HepG2 (cell line): ENCODE results near the gene PGC. TPM values are rescaled to one million over a fixed set of nuclear protein-coding genes. Genes with fewer than 3 reads are reported as not detected.
A peak's percentile ranks its signal among the peaks of the same experiment; 100 is the strongest.

Experiments used
- ATAC-seq: fragments of 200-7000 bp; cut with Tn5 transposase; 3 replicates; pipeline ENCODE4 v1.9.1; 2020; ENCODE audit warnings: mild to moderate bottlenecking, moderate library complexity
- BruUV-seq: library from RNA; stranded (reverse); fragments of 400-500 nt; replicated peaks from 2 replicates; lab custom pipeline; 2021; lab: Mats Ljungman, UMichigan
- CTCF ChIA-PET: fragments of 300-600 bp; formaldehyde crosslinking; extraction: SDS; loops from one replicate; lab custom pipeline; 2021; ENCODE audit warnings: low total read pairs, inconsistent platforms, low intra/inter-chr PET ratio; lab: Yijun Ruan, JAX
- POLR2A ChIA-PET: fragments of 350-600 bp; sonication (Branson Sonifier 250); formaldehyde crosslinking; loops from one replicate; lab custom pipeline; 2020; ENCODE audit warnings: antibody characterized with exemption, inconsistent platforms; lab: Yijun Ruan, JAX
- DNase-seq: peaks from one replicate; pipeline ENCODE4 v3.0.0-alpha.2; 2015; ENCODE audit warnings: low spot score
- FAIRE-seq: peaks from 3 replicates; lab custom pipeline; 2011; peaks lifted over from hg19 to GRCh38; lab: Jason Lieb, UNC
- H2AFZ ChIP-seq: one replicate; pipeline ENCODE4 v1.6.1; 2011; ENCODE audit warnings: low read length, inconsistent platforms
- H3K27ac ChIP-seq: fragments of 300-600 bp; 3 replicates; pipeline ENCODE4 v1.8.0; 2011; ENCODE audit warnings: mixed run types, mild to moderate bottlenecking, mixed read lengths, low read length, inconsistent platforms; ENCODE audit not compliant: insufficient read depth; ENCODE audit errors: extremely low read length
- H3K27me3 ChIP-seq, 2 experiments: fragments of 200-600 bp in 1 of 2; 2 replicates in 1 of 2; 3 replicates in 1 of 2; pipeline versions ENCODE4 v1.6.0 to v1.8.0; 2011; ENCODE audit warnings: low read length in 2 of 2, mild to moderate bottlenecking in 2 of 2, moderate library complexity in 2 of 2, inconsistent platforms in 1 of 2; ENCODE audit not compliant: insufficient read depth in 2 of 2, control insufficient read depth in 1 of 2
- H3K36me3 ChIP-seq, 2 experiments: fragments of 200-600 bp in 1 of 2; replicated peaks in 1 of 2; 2 replicates in 1 of 2; 3 replicates in 1 of 2; pipeline versions ENCODE4 v1.5.1 to v1.8.0; 2011; ENCODE audit warnings: low read length in 2 of 2, inconsistent platforms in 1 of 2; ENCODE audit not compliant: insufficient read depth in 2 of 2, control insufficient read depth in 1 of 2
- H3K4me1 ChIP-seq: 2 replicates; pipeline ENCODE4 v1.5.1; 2012; ENCODE audit warnings: low read length, inconsistent platforms; ENCODE audit not compliant: insufficient read depth
- H3K4me2 ChIP-seq: 2 replicates; pipeline ENCODE4 v1.6.0; 2011; ENCODE audit warnings: low read depth, low read length, inconsistent platforms
- H3K4me3 ChIP-seq, 3 experiments: fragments of 200-600 bp in 1 of 3; sonication (generic), shearing (Covaris generic) in 1 of 3; replicated peaks in 1 of 3; 2 replicates each; pipeline ENCODE4 v1.5.1; 2011 to 2016; ENCODE audit warnings: low read length in 3 of 3, inconsistent platforms in 2 of 3, low read depth in 2 of 3, mild to moderate bottlenecking in 2 of 3, control low read depth in 1 of 3, mixed read lengths in 1 of 3; ENCODE audit not compliant: insufficient read depth in 1 of 3
- H3K79me2 ChIP-seq: one replicate; pipeline ENCODE4 v1.6.1; 2011; ENCODE audit warnings: low read length, inconsistent platforms; ENCODE audit not compliant: insufficient read depth
- H3K9ac ChIP-seq: 2 replicates; pipeline ENCODE4 v1.6.0; 2011; ENCODE audit warnings: mild to moderate bottlenecking, low read depth, low read length, inconsistent platforms; ENCODE audit not compliant: insufficient read depth
- H3K9me3 ChIP-seq: 2 replicates; pipeline ENCODE4 v1.5.1; 2012; ENCODE audit warnings: mild to moderate bottlenecking, low read length
- H4K20me1 ChIP-seq: 2 replicates; pipeline ENCODE4 v1.6.0; 2011; ENCODE audit warnings: inconsistent platforms, mild to moderate bottlenecking, low read length, moderate library complexity; ENCODE audit not compliant: insufficient read depth
- ESRRA ChIP-seq: sonication (generic); formaldehyde crosslinking; IDR thresholded peaks from 2 replicates; pipeline ENCODE4 v1.5.1; 2020; ENCODE audit warnings: mild to moderate bottlenecking, low read depth, missing genetic modification reagents
- ISX ChIP-seq: sonication (generic); formaldehyde crosslinking; conservative IDR thresholded peaks from 2 replicates; pipeline ENCODE4 v1.5.0; 2020; ENCODE audit warnings: missing genetic modification reagents
- KDM2A ChIP-seq: sonication (generic); formaldehyde crosslinking; IDR thresholded peaks from 2 replicates; pipeline ENCODE4 v1.4.0; 2020; ENCODE audit warnings: low read depth, missing genetic modification reagents, borderline replicate concordance
- TBP ChIP-seq: sonication (generic); formaldehyde crosslinking; IDR thresholded peaks from 2 replicates; pipeline ENCODE4 v1.5.0; 2020; ENCODE audit warnings: missing genetic modification reagents
- TGIF2 ChIP-seq: IDR thresholded peaks from 2 replicates; pipeline ENCODE4 v1.6.1; 2016; ENCODE audit warnings: control low read depth, missing compliant biosample characterization
- ZNF326 ChIP-seq: sonication (generic); formaldehyde crosslinking; IDR thresholded peaks from 2 replicates; pipeline ENCODE4 v1.4.0; 2020; ENCODE audit warnings: missing genetic modification reagents, borderline replicate concordance
- ZNF430 ChIP-seq: sonication (generic); formaldehyde crosslinking; IDR thresholded peaks from 2 replicates; pipeline ENCODE4 v1.9.0; 2021; ENCODE audit warnings: mild to moderate bottlenecking, missing genetic modification reagents
- ZNF468 ChIP-seq: sonication (generic); formaldehyde crosslinking; IDR thresholded peaks from 2 replicates; pipeline ENCODE4 v1.8.0; 2022; ENCODE audit warnings: mild to moderate bottlenecking, moderate library complexity, missing genetic modification reagents
- WGBS: methylation state at CpG from one replicate; pipeline ENCODE4 v1.1.6; 2017; ENCODE audit warnings: low lambda C conversion rate; 5-methylcytosine and 5-hydroxymethylcytosine counted together
- in situ Hi-C: cut with HindIII; loops from 2 replicates; pipeline ENCODE4 v1.10.0; 2017; ENCODE audit warnings: low pct_unique_long_range_greater_than_20kb; ENCODE audit not compliant: extremely low pct_ligation_motif_present
- intact Hi-C: fragments of 100-400 bp; cut with micrococcal nuclease; formaldehyde crosslinking; loops from one replicate; pipeline ENCODE4 v1.10.0; 2022; ENCODE audit not compliant: unreplicated experiment
- polyA plus RNA-seq, 8 experiments: library from polyadenylated mRNA; depleted of rRNA in 3 of 8; stranded (reverse) in 7 of 8; unstranded in 1 of 8; fragments of >200 nt; fragmentation: Illumina TruSeq in 4 of 8; extraction: Trizol in 4 of 8; gene quantifications; 2 replicates each; pipeline versions ENCODE4 v1.2.1 to v1.2.3, GENCODE V29; 2011 to 2016; ENCODE audit warnings: low read depth in 4 of 8, missing spikeins in 1 of 8, mixed read lengths in 1 of 8; ENCODE audit not compliant: insufficient read depth in 1 of 8
- total RNA-seq, 5 experiments: library from RNA; depleted of rRNA; stranded (reverse); fragments of >200 nt; fragmentation: Illumina TruSeq; extraction: Trizol; gene quantifications; 2 replicates each; pipeline ENCODE4 v1.2.3, GENCODE V29; 2016; ENCODE audit warnings: low read depth in 1 of 5
- TF ChIP-seq, protein P1 (sequence below): sonication (generic); formaldehyde crosslinking; IDR thresholded peaks from 2 replicates; pipeline ENCODE4 v1.5.0; 2020; ENCODE audit warnings: mild to moderate bottlenecking, missing genetic modification reagents
- TF ChIP-seq, protein P2 (sequence below): sonication (generic); formaldehyde crosslinking; IDR thresholded peaks from 2 replicates; pipeline ENCODE4 v1.4.0; 2020; ENCODE audit warnings: missing genetic modification reagents
- TF ChIP-seq, protein P3 (sequence below): sonication (generic); formaldehyde crosslinking; IDR thresholded peaks from 2 replicates; pipeline ENCODE4 v1.5.0; 2020; ENCODE audit warnings: missing genetic modification reagents

PGC gene
- total and polyA plus RNA-seq, 2 of the 13 experiments (the other 11 are each of a cell fraction or from before 2014, with no cell fraction given) = 426 to 502 TPM

DNA sequence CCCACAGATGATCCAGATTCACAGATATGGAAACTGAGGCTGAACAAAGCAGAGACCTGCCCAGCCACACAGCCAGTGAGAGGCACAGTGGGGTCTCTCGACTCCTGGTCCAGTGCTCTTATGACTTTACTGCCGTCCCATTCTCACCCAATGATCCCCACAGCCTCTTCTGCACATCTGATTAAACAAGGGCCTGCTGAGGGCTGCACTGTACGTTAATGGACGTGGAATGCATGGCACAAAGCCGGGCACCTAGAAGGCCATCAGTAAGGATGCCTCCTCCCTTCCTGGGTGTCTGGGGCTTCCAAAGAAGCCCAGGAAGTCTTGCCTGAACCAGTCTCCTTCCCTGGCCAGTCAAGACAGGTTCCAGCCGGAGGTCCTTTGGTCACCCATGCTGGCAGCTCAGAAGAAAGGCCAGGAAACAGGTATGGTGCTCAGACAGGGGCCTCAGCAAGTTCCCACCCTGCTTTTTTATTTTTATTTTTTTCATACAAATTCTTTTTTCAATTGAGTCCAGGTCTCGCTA lies 15.6 kb downstream of the PGC start:
- H3K9me3 ChIP-seq = no peaks in the 10 kb centered on the region
- H3K4me2 ChIP-seq = no peak overlapping the region
- H3K27me3 ChIP-seq = no peaks in the 10 kb centered on the region; a peak in 1 of 5 replicates
- intact Hi-C loops (no loop called here), in situ Hi-C loops (no loop called here)
- H3K36me3 ChIP-seq = no peaks in the 10 kb centered on the region
- ATAC-seq (no peak), DNase-seq (no peak), FAIRE-seq (no peak)
- TF ChIP-seq, protein P1, sequence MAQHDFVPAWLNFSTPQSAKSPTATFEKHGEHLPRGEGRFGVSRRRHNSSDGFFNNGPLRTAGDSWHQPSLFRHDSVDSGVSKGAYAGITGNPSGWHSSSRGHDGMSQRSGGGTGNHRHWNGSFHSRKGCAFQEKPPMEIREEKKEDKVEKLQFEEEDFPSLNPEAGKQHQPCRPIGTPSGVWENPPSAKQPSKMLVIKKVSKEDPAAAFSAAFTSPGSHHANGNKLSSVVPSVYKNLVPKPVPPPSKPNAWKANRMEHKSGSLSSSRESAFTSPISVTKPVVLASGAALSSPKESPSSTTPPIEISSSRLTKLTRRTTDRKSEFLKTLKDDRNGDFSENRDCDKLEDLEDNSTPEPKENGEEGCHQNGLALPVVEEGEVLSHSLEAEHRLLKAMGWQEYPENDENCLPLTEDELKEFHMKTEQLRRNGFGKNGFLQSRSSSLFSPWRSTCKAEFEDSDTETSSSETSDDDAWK (CRISPR knock-in tag) = no peak
- TF ChIP-seq TGIF2 (CRISPR knock-in tag) = no peak
- H3K27ac ChIP-seq = no peak overlapping the region
- no peak overlapping the region for H3K9ac ChIP-seq
- peaks cover 5% of the 10 kb centered on the region for H3K79me2 ChIP-seq
- no peak overlapping the region for H2AFZ ChIP-seq
- WGBS = over 99% methylated on average over 7 of the region's 7 CpGs
- peaks cover 55% of the 10 kb centered on the region for H3K4me1 ChIP-seq
- POLR2A ChIA-PET = no interaction called here
- BruUV-seq = TSS peak; percentile 32
- no peaks in the 10 kb centered on the region for H4K20me1 ChIP-seq
- CTCF ChIA-PET = no interaction called here
- no peak overlapping the region for H3K4me3 ChIP-seq

DNA sequence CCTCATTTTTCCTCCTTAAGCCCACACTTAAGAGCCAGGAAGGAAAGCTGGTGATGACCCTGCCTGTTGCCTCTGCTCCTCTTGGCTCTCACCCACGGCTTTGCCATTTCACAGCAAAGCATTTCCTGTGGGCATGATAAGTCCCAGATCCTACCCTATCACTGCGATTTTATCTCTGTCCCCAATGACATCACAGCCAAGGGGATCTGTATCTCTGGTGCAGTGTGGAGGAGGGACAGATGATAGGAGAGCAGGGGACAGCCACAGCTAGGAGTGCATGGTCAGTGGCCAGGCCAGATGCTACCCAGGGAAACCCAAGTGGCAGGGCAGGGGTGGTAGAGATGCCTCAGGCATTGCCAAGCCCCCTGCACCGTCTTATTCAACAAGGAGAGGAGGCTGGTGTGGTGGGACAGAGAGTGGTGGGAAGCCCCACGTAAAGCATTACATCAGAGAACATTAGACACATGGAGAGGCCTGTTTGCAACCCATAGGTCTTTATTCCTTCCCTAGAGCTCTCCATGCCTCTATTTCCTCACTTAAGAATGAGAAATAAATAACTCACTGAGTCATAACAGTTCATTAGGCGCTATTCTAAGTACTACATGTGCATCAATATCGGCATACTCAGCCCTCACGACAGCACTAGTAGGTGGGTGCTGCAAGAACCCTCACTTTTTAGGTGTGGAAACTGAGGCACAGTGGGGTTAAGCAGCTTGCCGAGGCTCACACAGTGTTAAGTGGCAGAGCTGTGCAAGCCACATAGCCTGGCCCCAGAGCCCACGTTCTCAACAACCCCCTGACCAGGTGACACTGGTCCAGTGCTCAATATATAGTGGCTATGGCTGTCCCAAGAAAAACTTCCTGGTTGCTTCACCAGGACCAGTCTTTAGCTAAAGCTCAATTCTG lies 16.4 kb downstream of the PGC start:
- CTCF ChIA-PET = no interaction called here
- ATAC-seq = no peak
- TF ChIP-seq KDM2A (CRISPR knock-in tag) = no peak
- no peak for TF ChIP-seq ZNF430
- TF ChIP-seq TBP = no peak
- no peak for TF ChIP-seq ZNF468 (CRISPR knock-in tag)
- TF ChIP-seq, protein P2, sequence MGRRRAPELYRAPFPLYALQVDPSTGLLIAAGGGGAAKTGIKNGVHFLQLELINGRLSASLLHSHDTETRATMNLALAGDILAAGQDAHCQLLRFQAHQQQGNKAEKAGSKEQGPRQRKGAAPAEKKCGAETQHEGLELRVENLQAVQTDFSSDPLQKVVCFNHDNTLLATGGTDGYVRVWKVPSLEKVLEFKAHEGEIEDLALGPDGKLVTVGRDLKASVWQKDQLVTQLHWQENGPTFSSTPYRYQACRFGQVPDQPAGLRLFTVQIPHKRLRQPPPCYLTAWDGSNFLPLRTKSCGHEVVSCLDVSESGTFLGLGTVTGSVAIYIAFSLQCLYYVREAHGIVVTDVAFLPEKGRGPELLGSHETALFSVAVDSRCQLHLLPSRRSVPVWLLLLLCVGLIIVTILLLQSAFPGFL (CRISPR knock-in tag) = no peak
- no peak for TF ChIP-seq ISX (CRISPR knock-in tag)
- no peak for TF ChIP-seq ESRRA (CRISPR knock-in tag)
- no peak for TF ChIP-seq ZNF326 (CRISPR knock-in tag)
- TF ChIP-seq, protein P3, sequence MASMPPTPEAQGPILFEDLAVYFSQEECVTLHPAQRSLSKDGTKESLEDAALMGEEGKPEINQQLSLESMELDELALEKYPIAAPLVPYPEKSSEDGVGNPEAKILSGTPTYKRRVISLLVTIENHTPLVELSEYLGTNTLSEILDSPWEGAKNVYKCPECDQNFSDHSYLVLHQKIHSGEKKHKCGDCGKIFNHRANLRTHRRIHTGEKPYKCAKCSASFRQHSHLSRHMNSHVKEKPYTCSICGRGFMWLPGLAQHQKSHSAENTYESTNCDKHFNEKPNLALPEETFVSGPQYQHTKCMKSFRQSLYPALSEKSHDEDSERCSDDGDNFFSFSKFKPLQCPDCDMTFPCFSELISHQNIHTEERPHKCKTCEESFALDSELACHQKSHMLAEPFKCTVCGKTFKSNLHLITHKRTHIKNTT = no peak

More for the DNA sequence above, 16.4 kb downstream of the PGC start:
- FAIRE-seq = no peak
- no peaks in the 10 kb centered on the region for H4K20me1 ChIP-seq
- POLR2A ChIA-PET = no interaction called here
- intact Hi-C loops = no loop called here
- no peak overlapping the region for H2AFZ ChIP-seq
- DNase-seq = no peak
- no peak overlapping the region for H3K4me2 ChIP-seq
- H3K9me3 ChIP-seq = no peaks in the 10 kb centered on the region
- no peak overlapping the region for H3K9ac ChIP-seq
- no peaks in the 10 kb centered on the region for H3K36me3 ChIP-seq
- H3K27ac ChIP-seq = no peak overlapping the region
- in situ Hi-C loops = no loop called here
- H3K27me3 ChIP-seq = no peaks in the 10 kb centered on the region; a peak in 1 of 5 replicates
- H3K79me2 ChIP-seq = peaks cover 5% of the 10 kb centered on the region
- peaks cover 46% of the 10 kb centered on the region for H3K4me1 ChIP-seq
- no peak overlapping the region for H3K4me3 ChIP-seq
- WGBS = 94% methylated on average over 8 of the region's 9 CpGs
- BruUV-seq = no TSS peak
